IMR-90 (cell line): ENCODE measurements around the gene RLN2. TPM values are rescaled to one million over a fixed set of nuclear protein-coding genes. Genes with fewer than 3 reads are reported as not detected.

ENCODE experiments used
- ATAC-seq: fragments of 200-7000 bp; cut with Tn5 transposase; 2 replicates; pipeline ENCODE4 v1.9.1; 2020; ENCODE audit warnings: low read depth, mild to moderate bottlenecking, moderate library complexity
- BruUV-seq: library from RNA; stranded (reverse); fragments of 400-500 nt; replicated peaks from 2 replicates; lab custom pipeline; 2021; lab: Mats Ljungman, UMichigan
- CTCF ChIA-PET: fragments of 300-600 bp; formaldehyde crosslinking; extraction: SDS; loops from one replicate; lab custom pipeline; 2021; ENCODE audit warnings: antibody characterized with exemption; lab: Yijun Ruan, JAX
- POLR2A ChIA-PET: fragments of 300-600 bp; sonication (Branson Sonifier 250); formaldehyde crosslinking; loops from one replicate; lab custom pipeline; 2022; ENCODE audit warnings: antibody characterized with exemption; ENCODE audit not compliant: unreplicated experiment; lab: Charles Lee
- DNase-seq: peaks from one replicate; pipeline ENCODE4 v3.0.0; 2013
- H2AFZ ChIP-seq: replicated peaks from 2 replicates; pipeline ENCODE3; 2013; ENCODE audit warnings: low read length, mild to moderate bottlenecking; ENCODE audit not compliant: poor library complexity
- H2AK5ac ChIP-seq: 2 replicates; pipeline ENCODE4 v1.6.1; 2013; ENCODE audit warnings: low read depth, low read length, inconsistent platforms
- H2AK9ac ChIP-seq: replicated peaks from 2 replicates; pipeline ENCODE3; 2013; ENCODE audit warnings: mild to moderate bottlenecking, low read depth, low read length, moderate library complexity; ENCODE audit not compliant: poor library complexity
- H2BK120ac ChIP-seq: 2 replicates; pipeline ENCODE4 v1.6.1; 2013; ENCODE audit warnings: low read depth, low read length, inconsistent platforms
- H2BK15ac ChIP-seq: 3 replicates; pipeline ENCODE4 v1.6.1; 2013; ENCODE audit warnings: low read depth, low read length, inconsistent platforms
- H2BK20ac ChIP-seq: 2 replicates; pipeline ENCODE4 v1.6.1; 2013; ENCODE audit warnings: low read depth, mild to moderate bottlenecking, inconsistent platforms, low read length, moderate library complexity
- H2BK5ac ChIP-seq: 2 replicates; pipeline ENCODE4 v1.6.1; 2013; ENCODE audit warnings: mild to moderate bottlenecking, low read depth, low read length, inconsistent platforms; ENCODE audit not compliant: poor library complexity, severe bottlenecking
- H3K14ac ChIP-seq: replicated peaks from 2 replicates; pipeline ENCODE4 v1.6.1; 2013; ENCODE audit warnings: low read depth, low read length, inconsistent platforms
- H3K18ac ChIP-seq: 2 replicates; pipeline ENCODE4 v1.6.1; 2013; ENCODE audit warnings: low read depth, low read length, control low read depth
- H3K23ac ChIP-seq: 2 replicates; pipeline ENCODE4 v1.6.1; 2013; ENCODE audit warnings: low read depth, low read length, inconsistent platforms
- H3K27ac ChIP-seq: 2 replicates; pipeline ENCODE4 v1.5.1; 2013; ENCODE audit warnings: mild to moderate bottlenecking, control low read depth, low read length; ENCODE audit not compliant: insufficient read depth
- H3K27me3 ChIP-seq: 2 replicates; pipeline ENCODE4 v1.6.1; 2013; ENCODE audit warnings: low read length; ENCODE audit not compliant: control insufficient read depth, insufficient read depth
- H3K36me3 ChIP-seq: 2 replicates; pipeline ENCODE4 v1.6.1; 2013; ENCODE audit warnings: low read length, mixed read lengths; ENCODE audit not compliant: control insufficient read depth, insufficient read depth
- H3K4ac ChIP-seq: 2 replicates; pipeline ENCODE4 v1.6.1; 2013; ENCODE audit warnings: low read depth, low read length, inconsistent platforms
- H3K4me1 ChIP-seq: 2 replicates; pipeline ENCODE4 v1.6.1; 2013; ENCODE audit warnings: low read length, mixed read lengths; ENCODE audit not compliant: control insufficient read depth, insufficient read depth
- H3K4me2 ChIP-seq: 2 replicates; pipeline ENCODE4 v1.6.1; 2013; ENCODE audit warnings: low read depth, mild to moderate bottlenecking, control low read depth, low read length, moderate library complexity
- H3K4me3 ChIP-seq: 2 replicates; pipeline ENCODE4 v1.5.1; 2013; ENCODE audit warnings: low read depth, mild to moderate bottlenecking, control low read depth, low read length, moderate library complexity; ENCODE audit not compliant: insufficient read depth
- H3K56ac ChIP-seq: 2 replicates; pipeline ENCODE4 v1.6.1; 2013; ENCODE audit warnings: low read length, inconsistent platforms; ENCODE audit not compliant: insufficient read depth; ENCODE audit errors: extremely low read depth
- H3K79me1 ChIP-seq, 2 experiments: 2 replicates each; pipeline ENCODE4 v1.6.1; 2013; ENCODE audit warnings: low read length in 2 of 2, inconsistent platforms in 1 of 2, low read depth in 1 of 2
- H3K9ac ChIP-seq: 2 replicates; pipeline ENCODE4 v1.6.1; 2013; ENCODE audit warnings: low read depth, low read length, control low read depth
- H3K9me1 ChIP-seq: 2 replicates; pipeline ENCODE4 v1.6.1; 2013; ENCODE audit warnings: low read length, inconsistent platforms; ENCODE audit not compliant: insufficient read depth
- H3K9me3 ChIP-seq: 2 replicates; pipeline ENCODE4 v1.6.1; 2013; ENCODE audit warnings: low read length; ENCODE audit not compliant: control insufficient read depth, insufficient read depth
- H4K20me1 ChIP-seq: 2 replicates; pipeline ENCODE4 v1.6.1; 2013; ENCODE audit warnings: low read length, inconsistent platforms; ENCODE audit not compliant: insufficient read depth
- H4K5ac ChIP-seq: 2 replicates; pipeline ENCODE4 v1.6.1; 2013; ENCODE audit warnings: mild to moderate bottlenecking, low read depth, low read length, control low read depth
- H4K8ac ChIP-seq, 2 experiments: 2 replicates each; pipeline ENCODE4 v1.6.1; 2013; ENCODE audit warnings: low read depth in 2 of 2, low read length in 2 of 2, control low read depth in 1 of 2, inconsistent platforms in 1 of 2
- H4K91ac ChIP-seq: 2 replicates; pipeline ENCODE4 v1.6.1; 2013; ENCODE audit warnings: low read depth, low read length, inconsistent platforms; ENCODE audit not compliant: insufficient read depth
- BHLHE40 ChIP-seq: fragments of 150-350 bp; IDR thresholded peaks from 2 replicates; pipeline ENCODE4 v1.6.1; 2016; ENCODE audit warnings: mild to moderate bottlenecking, low read depth, low read length
- CEBPB ChIP-seq: IDR thresholded peaks from 2 replicates; pipeline ENCODE4 v1.6.1; 2012; ENCODE audit warnings: low read depth, low read length, improper control_type of control experiment
- CHD1 ChIP-seq: IDR thresholded peaks from 2 replicates; pipeline ENCODE4 v1.6.1; 2012; ENCODE audit warnings: low read depth, low read length, improper control_type of control experiment
- CTCF ChIP-seq: conservative IDR thresholded peaks from 2 replicates; pipeline ENCODE4 v1.5.1; 2012; ENCODE audit warnings: mild to moderate bottlenecking, low read depth, low read length, improper control_type of control experiment
- ELK1 ChIP-seq: fragments of 150-350 bp; IDR thresholded peaks from 2 replicates; pipeline ENCODE4 v1.6.1; 2016; ENCODE audit warnings: low read depth, mild to moderate bottlenecking, low read length, moderate library complexity, borderline replicate concordance
- FOS ChIP-seq: fragments of 150-350 bp; IDR thresholded peaks from 2 replicates; pipeline ENCODE4 v1.6.1; 2016; ENCODE audit warnings: low read depth, low read length
- MAFK ChIP-seq: IDR thresholded peaks from 2 replicates; pipeline ENCODE4 v1.6.1; 2012; ENCODE audit warnings: low read depth, low read length, improper control_type of control experiment
- MAZ ChIP-seq: IDR thresholded peaks from 2 replicates; pipeline ENCODE4 v1.6.1; 2012; ENCODE audit warnings: low read depth, mild to moderate bottlenecking, low read length, improper control_type of control experiment, moderate library complexity, borderline replicate concordance
- MXI1 ChIP-seq: IDR thresholded peaks from 2 replicates; pipeline ENCODE4 v1.6.1; 2012; ENCODE audit warnings: low read depth, mild to moderate bottlenecking, low read length, moderate library complexity, borderline replicate concordance
- NFE2L2 ChIP-seq: fragments of 150-350 bp; IDR thresholded peaks from 2 replicates; pipeline ENCODE4 v1.6.1; 2016; ENCODE audit warnings: low read depth, mild to moderate bottlenecking, low read length
- POLR2A ChIP-seq: IDR thresholded peaks from 2 replicates; pipeline ENCODE4 v1.6.1; 2012; ENCODE audit warnings: mild to moderate bottlenecking, low read depth, low read length
- RAD21 ChIP-seq: IDR thresholded peaks from 2 replicates; pipeline ENCODE4 v1.6.1; 2012; ENCODE audit warnings: low read length, improper control_type of control experiment
- RCOR1 ChIP-seq: IDR thresholded peaks from 2 replicates; pipeline ENCODE4 v1.6.1; 2012; ENCODE audit warnings: mild to moderate bottlenecking, low read length, improper control_type of control experiment; ENCODE audit not compliant: insufficient replicate concordance
- RFX5 ChIP-seq: IDR thresholded peaks from 2 replicates; pipeline ENCODE4 v1.8.0; 2012; ENCODE audit warnings: low read depth, mild to moderate bottlenecking, low read length, moderate library complexity
- SMC3 ChIP-seq: fragments of 150-350 bp; IDR thresholded peaks from 2 replicates; pipeline ENCODE4 v1.6.1; 2016; ENCODE audit warnings: low read depth, mild to moderate bottlenecking, antibody characterized with exemption, low read length, moderate library complexity
- USF2 ChIP-seq: fragments of 150-350 bp; IDR thresholded peaks from 2 replicates; pipeline ENCODE4 v1.6.1; 2017; ENCODE audit warnings: mild to moderate bottlenecking, antibody characterized with exemption, low read length, low read depth
- WGBS, 2 experiments: methylation state at CpG; one replicate each; pipeline versions ENCODE4 v1.1.5 to v1.1.7; 2013; ENCODE audit warnings: missing lambda C conversion rate in 2 of 2; ENCODE audit not compliant: insufficient read length in 1 of 2; ENCODE audit errors: extremely low coverage in 2 of 2; 5-methylcytosine and 5-hydroxymethylcytosine counted together
- dilution Hi-C: fragments of 300-500 bp; cut with HindIII; formaldehyde crosslinking; loops from one replicate; pipeline ENCODE4 v1.14.3; 2018; ENCODE audit warnings: low sequenced_read_pairs; ENCODE audit not compliant: unreplicated experiment
- in situ Hi-C: fragments of 300-500 bp; cut with MboI; formaldehyde crosslinking; loops from 3 replicates; pipeline ENCODE4 v1.14.3; 2019; ENCODE audit warnings: low sequenced_read_pairs, inconsistent platforms, mixed read lengths
- intact Hi-C: fragments of 100-400 bp; cut with micrococcal nuclease; formaldehyde crosslinking; loops from 2 replicates; pipeline ENCODE4 v1.10.0; 2022
- polyA plus RNA-seq, 3 experiments: library from polyadenylated mRNA; depleted of rRNA; stranded (reverse); fragments of >200 nt; gene quantifications; 2 replicates each; pipeline ENCODE4 v1.2.3, GENCODE V29; 2012; ENCODE audit warnings: low replicate concordance in 1 of 3
- total RNA-seq: library from RNA; depleted of rRNA; stranded (reverse); fragments of >200 nt; gene quantifications from 2 replicates; pipeline ENCODE4 v1.2.3, GENCODE V29; 2012

Gene RLN2
- total and polyA plus RNA-seq, 2 of the 4 experiments (the other 2 are of a cell fraction), result not detected

- Histone ChIP-seq H3K23ac (no peak overlapping the region), H3K27me3 (peaks cover 8% of the 10 kb centered on the region), H3K4me3 (no peak overlapping the region), H3K9ac (no peak overlapping the region), H3K4me2 (no peak overlapping the region), H4K20me1 (no peaks in the 10 kb centered on the region), H2AK9ac (no peak overlapping the region), H3K4ac (no peak overlapping the region), H2BK5ac (no peak overlapping the region), H3K9me1 (no peaks in the 10 kb centered on the region), H2BK20ac (no peak overlapping the region), H2BK120ac (no peak overlapping the region), H2AFZ (no peak overlapping the region), H2BK15ac (no peak overlapping the region), H4K91ac (no peak overlapping the region), H4K8ac (no peak overlapping the region), H2AK5ac (no peak overlapping the region), H4K5ac (no peak overlapping the region), H3K9me3 (peaks cover 5% of the 10 kb centered on the region), H3K14ac (no peak overlapping the region), H3K4me1 (no peaks in the 10 kb centered on the region), H3K18ac (no peak overlapping the region), H3K56ac (no peak overlapping the region), H3K79me1 (no peaks in the 10 kb centered on the region), H3K36me3 (no peaks in the 10 kb centered on the region), H3K27ac (no peak overlapping the region)
- dilution Hi-C loops (no loop called here), in situ Hi-C loops (no loop called here), intact Hi-C loops (no loop called here)
- DNase-seq, result no peak
- BruUV-seq, result no TSS peak
- ChIA-PET POLR2A (no interaction called here), CTCF (no interaction called here)
- no peak for ATAC-seq
- no CpG with 5 or more reads among the region's 4 CpGs for WGBS, 2 experiments
- TF ChIP-seq ELK1, result no peak
- no peak for TF ChIP-seq CTCF
- no peak for TF ChIP-seq NFE2L2
- no peak for TF ChIP-seq RCOR1
- no peak for TF ChIP-seq RFX5
- no peak for TF ChIP-seq CEBPB
- no peak for TF ChIP-seq POLR2A
- no peak for TF ChIP-seq MXI1
- no peak for TF ChIP-seq MAFK
- no peak for TF ChIP-seq USF2
- no peak for TF ChIP-seq FOS
- TF ChIP-seq MAZ, result no peak
- TF ChIP-seq BHLHE40, result no peak
- no peak for TF ChIP-seq RAD21
- no peak for TF ChIP-seq SMC3
- no peak for TF ChIP-seq CHD1
Observed at GRCh38 chr9:5315187-5315923, 10.8 kb upstream of the RLN2 start.
